ENCODE results near the gene CEACAM6. TPM values are rescaled to one million over a fixed set of nuclear protein-coding genes. Genes with fewer than 3 reads are reported as not detected.
"Not testable (repeated sequence)": the region's sequence is repeated elsewhere in the genome, so short reads cannot be mapped to it uniquely, and the experiment has no call there.

Gene CEACAM6
- polyA plus RNA-seq, 1 experiment: not detected

DNA sequence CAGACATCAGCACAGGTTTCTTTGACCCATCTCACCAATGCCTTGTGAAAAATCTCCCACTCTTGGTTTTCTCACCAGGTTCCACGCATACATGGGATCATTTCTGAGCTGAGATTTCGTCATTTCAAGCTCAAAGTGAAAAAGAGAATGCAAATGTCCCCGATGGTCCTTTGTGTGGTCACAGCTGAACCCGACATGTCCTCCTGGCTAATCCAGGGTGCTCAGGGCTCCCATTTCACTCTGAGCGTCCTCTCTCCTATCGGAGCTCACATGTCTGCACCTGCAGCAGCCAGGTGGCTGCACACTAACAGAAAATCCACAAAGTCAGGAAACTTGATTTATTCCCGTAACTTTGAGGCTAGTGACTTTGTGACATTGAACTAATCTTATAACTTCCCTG is 31.7 kb downstream of the CEACAM6 start:
- TF ChIP-seq, protein P1, sequence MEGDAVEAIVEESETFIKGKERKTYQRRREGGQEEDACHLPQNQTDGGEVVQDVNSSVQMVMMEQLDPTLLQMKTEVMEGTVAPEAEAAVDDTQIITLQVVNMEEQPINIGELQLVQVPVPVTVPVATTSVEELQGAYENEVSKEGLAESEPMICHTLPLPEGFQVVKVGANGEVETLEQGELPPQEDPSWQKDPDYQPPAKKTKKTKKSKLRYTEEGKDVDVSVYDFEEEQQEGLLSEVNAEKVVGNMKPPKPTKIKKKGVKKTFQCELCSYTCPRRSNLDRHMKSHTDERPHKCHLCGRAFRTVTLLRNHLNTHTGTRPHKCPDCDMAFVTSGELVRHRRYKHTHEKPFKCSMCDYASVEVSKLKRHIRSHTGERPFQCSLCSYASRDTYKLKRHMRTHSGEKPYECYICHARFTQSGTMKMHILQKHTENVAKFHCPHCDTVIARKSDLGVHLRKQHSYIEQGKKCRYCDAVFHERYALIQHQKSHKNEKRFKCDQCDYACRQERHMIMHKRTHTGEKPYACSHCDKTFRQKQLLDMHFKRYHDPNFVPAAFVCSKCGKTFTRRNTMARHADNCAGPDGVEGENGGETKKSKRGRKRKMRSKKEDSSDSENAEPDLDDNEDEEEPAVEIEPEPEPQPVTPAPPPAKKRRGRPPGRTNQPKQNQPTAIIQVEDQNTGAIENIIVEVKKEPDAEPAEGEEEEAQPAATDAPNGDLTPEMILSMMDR (IDR thresholded peaks at IDR 0.05; ENCODE audit: low read depth, low read length): no peak
- POLR2A ChIA-PET: interaction anchor here (0.6 kb wide), 1 partner anchor 98 kb away, joined by 13 read pairs; no protein-coding TSS in a partner anchor
- Histone ChIP-seq H3K27ac (ENCODE audit: low read depth, low read length) (no peak overlapping the region), H3K27me3 (ENCODE audit: control insufficient read depth, insufficient read depth, low read length) (peaks cover 8% of the 10 kb centered on the region), H3K4me3 (ENCODE audit: low read depth, low read length) (no peak overlapping the region), H3K9me3 (ENCODE audit: control insufficient read depth, insufficient read depth, low read length) (no peaks in the 10 kb centered on the region)
- CTCF ChIA-PET: interaction anchor here (0.6 to 1.3 kb wide), 2 partner anchors 34 to 35 kb away, joined by 3 read pairs; no protein-coding TSS in a partner anchor
- no peak for DNase-seq (ENCODE audit: low read depth, low spot score)

DNA sequence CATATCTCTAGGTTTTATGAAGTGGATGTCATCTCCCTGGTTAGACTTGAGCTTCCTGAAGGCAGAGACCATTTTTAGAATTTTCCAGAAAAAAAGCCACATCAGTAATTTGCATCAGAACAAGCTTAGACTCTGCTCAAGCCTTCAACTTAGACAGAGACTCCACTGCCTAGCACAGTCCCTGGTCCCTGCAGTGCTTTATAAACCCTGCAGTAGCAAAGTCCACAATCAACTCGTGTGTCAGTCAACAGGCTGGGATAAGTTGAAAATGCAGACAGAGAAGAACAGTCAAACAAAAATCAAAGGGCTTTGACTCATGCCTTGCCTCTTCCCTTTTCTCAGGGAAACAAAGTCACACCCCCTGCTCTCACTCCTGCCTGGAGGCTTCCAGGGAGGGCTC is 33.2 kb downstream of the CEACAM6 start:
- H3K27ac ChIP-seq (ENCODE audit: low read depth, low read length); H3K4me3 ChIP-seq (ENCODE audit: low read depth, low read length); H3K27me3 ChIP-seq (ENCODE audit: control insufficient read depth, insufficient read depth, low read length); CTCF ChIA-PET; POLR2A ChIA-PET; DNase-seq (ENCODE audit: low read depth, low spot score); H3K9me3 ChIP-seq (ENCODE audit: control insufficient read depth, insufficient read depth, low read length): not testable (repeated sequence)

DNA sequence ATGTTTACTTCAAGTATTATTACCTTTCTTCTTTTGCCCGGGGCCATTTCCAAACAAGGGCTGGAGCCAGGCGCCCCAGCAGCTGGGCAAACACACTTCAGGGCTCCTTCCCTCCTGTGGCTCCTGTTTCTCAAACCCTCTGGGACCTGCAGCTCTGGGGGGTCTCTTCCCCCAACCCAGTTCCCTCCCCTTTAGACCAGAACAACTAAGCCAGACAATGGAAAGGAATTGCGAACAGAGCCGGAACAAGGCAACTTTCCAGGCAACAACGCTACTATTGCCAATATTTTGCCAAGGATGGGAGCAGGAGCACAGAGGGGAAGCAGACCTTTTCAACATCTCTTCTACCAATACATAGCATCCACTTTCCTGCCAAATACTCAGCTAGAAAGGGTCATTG is 33.7 kb downstream of the CEACAM6 start:
- H3K27ac ChIP-seq (ENCODE audit: low read depth, low read length); CTCF ChIA-PET; H3K4me3 ChIP-seq (ENCODE audit: low read depth, low read length); H3K9me3 ChIP-seq (ENCODE audit: control insufficient read depth, insufficient read depth, low read length); POLR2A ChIA-PET; H3K27me3 ChIP-seq (ENCODE audit: control insufficient read depth, insufficient read depth, low read length); DNase-seq (ENCODE audit: low read depth, low spot score): not testable (repeated sequence)

DNA sequence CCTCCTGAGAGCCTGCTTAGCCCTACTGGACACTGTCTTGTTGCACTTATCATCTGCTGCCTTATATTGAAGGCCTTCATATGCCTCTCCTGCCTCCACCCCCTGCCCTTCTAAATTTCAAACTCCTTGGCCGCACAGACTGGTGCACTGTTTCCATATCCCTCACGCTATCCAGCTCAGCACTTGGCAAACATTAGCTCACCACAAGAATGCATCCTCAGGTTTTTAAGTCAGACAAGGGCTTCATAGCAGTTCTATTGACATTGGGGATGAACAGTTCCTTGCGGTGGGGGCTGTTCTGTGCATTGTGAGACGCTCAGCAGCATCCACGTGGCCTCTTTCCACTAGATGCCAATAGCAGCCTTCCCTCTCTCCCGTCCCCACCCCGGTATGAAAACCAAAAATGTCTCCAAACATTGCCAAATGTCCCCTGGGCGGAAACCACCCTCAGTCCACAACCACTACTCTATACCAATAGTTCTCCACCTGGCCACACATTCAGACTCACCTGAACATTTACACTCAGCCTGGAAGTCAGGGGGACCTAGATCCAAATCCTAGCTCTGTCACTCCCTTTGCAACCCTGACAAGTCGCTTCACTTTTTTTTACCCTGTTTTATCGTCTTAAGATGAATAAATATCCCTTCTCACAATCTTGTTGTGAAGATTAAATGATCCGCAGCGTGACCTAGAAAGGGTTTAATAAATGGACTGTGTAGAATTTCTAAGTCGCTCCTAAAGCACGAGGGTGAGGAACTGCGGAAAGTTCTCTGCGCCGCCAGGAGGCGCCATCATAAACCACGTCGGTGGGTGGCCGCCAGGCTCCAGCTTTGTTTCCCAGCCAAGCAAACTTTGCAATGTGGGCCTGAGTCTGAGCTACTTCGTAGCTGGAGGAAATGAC is 37.4 kb downstream of the CEACAM6 start:
- Histone ChIP-seq H3K27me3 (ENCODE audit: control insufficient read depth, insufficient read depth, low read length) (no peaks in the 10 kb centered on the region), H3K27ac (ENCODE audit: low read depth, low read length) (no peak overlapping the region), H3K9me3 (ENCODE audit: control insufficient read depth, insufficient read depth, low read length) (no peaks in the 10 kb centered on the region), H3K4me3 (ENCODE audit: low read depth, low read length) (no peak overlapping the region)
- TF ChIP-seq, protein P1 (IDR thresholded peaks at IDR 0.05; ENCODE audit: low read depth, low read length): peak; percentile 66
- ChIA-PET POLR2A (no interaction called here), CTCF (interaction anchor here (0.6 to 3.1 kb wide), 8 partner anchors 8 to 50 kb away, joined by 3 to 19 read pairs (median 3); no protein-coding TSS in a partner anchor)
- no peak for DNase-seq (ENCODE audit: low read depth, low spot score)

DNA sequence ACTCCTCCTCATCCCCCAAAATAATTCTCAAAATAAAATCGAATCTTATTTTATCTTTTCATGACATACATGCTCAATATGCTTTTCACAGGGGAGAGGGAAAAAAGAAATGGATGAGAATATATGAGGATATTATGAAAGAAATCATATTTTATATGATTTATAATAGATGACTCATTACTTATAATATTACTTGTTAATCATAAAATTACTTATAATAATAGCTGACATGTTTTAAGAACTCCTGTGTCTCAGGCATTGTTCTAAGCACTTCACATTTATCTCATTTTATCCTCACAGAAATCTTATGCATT is 38.0 kb downstream of the CEACAM6 start:
- TF ChIP-seq, protein P1 (IDR thresholded peaks at IDR 0.05; ENCODE audit: low read depth, low read length): no peak
- DNase-seq (ENCODE audit: low read depth, low spot score): no peak
- Histone ChIP-seq H3K27me3 (ENCODE audit: control insufficient read depth, insufficient read depth, low read length) (no peaks in the 10 kb centered on the region), H3K4me3 (ENCODE audit: low read depth, low read length) (no peak overlapping the region), H3K9me3 (ENCODE audit: control insufficient read depth, insufficient read depth, low read length) (no peaks in the 10 kb centered on the region), H3K27ac (ENCODE audit: low read depth, low read length) (no peak overlapping the region)
- ChIA-PET CTCF (interaction anchor here (0.7 to 3.1 kb wide), 7 partner anchors 9 to 68 kb away, joined by 3 to 19 read pairs (median 4); no protein-coding TSS in a partner anchor), POLR2A (no interaction called here)

DNA sequence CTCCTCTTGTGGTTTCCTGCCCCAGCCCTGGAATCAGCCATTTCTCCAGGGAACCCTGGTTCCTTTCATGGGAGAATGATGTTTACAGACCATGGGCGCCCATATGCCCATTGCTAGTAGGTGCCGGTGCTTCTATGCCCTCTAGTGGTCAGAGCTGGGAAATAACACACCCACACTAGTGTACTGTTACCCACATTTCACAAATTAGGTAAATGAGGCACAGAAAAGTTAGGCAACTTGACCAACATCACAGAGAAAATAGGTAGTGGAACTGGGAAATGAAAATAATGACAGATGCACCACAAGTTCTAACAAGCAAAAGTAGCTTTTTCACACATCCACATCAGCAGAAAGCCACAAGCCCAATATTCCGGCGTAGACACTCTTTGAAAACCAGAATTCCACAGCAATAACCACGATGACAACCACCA is 39.7 kb downstream of the CEACAM6 start:
- H3K27ac ChIP-seq (ENCODE audit: low read depth, low read length): no peak overlapping the region
- TF ChIP-seq, protein P1 (IDR thresholded peaks at IDR 0.05; ENCODE audit: low read depth, low read length): peak; percentile 81
- no peak for DNase-seq (ENCODE audit: low read depth, low spot score)
- H3K27me3 ChIP-seq (ENCODE audit: control insufficient read depth, insufficient read depth, low read length): no peaks in the 10 kb centered on the region
- no peaks in the 10 kb centered on the region for H3K9me3 ChIP-seq (ENCODE audit: control insufficient read depth, insufficient read depth, low read length)
- ChIA-PET CTCF (interaction anchor here (0.9 to 3.1 kb wide), 18 partner anchors 9 to 346 kb away, joined by 3 to 23 read pairs (median 4); no protein-coding TSS in a partner anchor), POLR2A (no interaction called here)
- H3K4me3 ChIP-seq (ENCODE audit: low read depth, low read length): no peak overlapping the region
